GM12878 (cell line): ENCODE results near the gene TEN1. TPM values are rescaled to one million over a fixed set of nuclear protein-coding genes. Genes with fewer than 3 reads are reported as not detected.
"Not testable (repeated sequence)": the region's sequence is repeated elsewhere in the genome, so short reads cannot be mapped to it uniquely, and the experiment has no call there.

Source experiments
- ATAC-seq: fragments of 200-7000 bp; cut with Tn5 transposase; 3 replicates; pipeline ENCODE4 v1.9.1; 2020; ENCODE audit warnings: mild to moderate bottlenecking, moderate library complexity
- BruUV-seq: library from RNA; stranded (reverse); fragments of 400-500 nt; replicated peaks from 2 replicates; lab custom pipeline; 2021; lab: Mats Ljungman, UMichigan
- CTCF ChIA-PET: fragments of 300-600 bp; sonication (Branson Sonifier 250); formaldehyde crosslinking; extraction: SDS; loops from one replicate; lab custom pipeline; 2021; ENCODE audit warnings: inconsistent platforms; lab: Yijun Ruan, JAX
- POLR2A ChIA-PET: fragments of 350-600 bp; formaldehyde crosslinking; extraction: SDS; loops from one replicate; lab custom pipeline; 2021; ENCODE audit warnings: inconsistent platforms; lab: Charles Lee
- RAD21 ChIA-PET: fragments of 300-600 bp; sonication (Branson Sonifier 250); formaldehyde crosslinking; loops from one replicate; lab custom pipeline; 2023; ENCODE audit warnings: antibody characterized with exemption; ENCODE audit not compliant: unreplicated experiment; lab: Charles Lee
- SMC1A ChIA-PET: fragments of 300-600 bp; sonication (Branson Sonifier 250); formaldehyde crosslinking; loops from one replicate; lab custom pipeline; 2023; ENCODE audit not compliant: unreplicated experiment, uncharacterized antibody; lab: Charles Lee
- DNase-seq: peaks from one replicate; pipeline ENCODE4 v3.0.0-alpha.2; 2011; ENCODE audit warnings: low read depth, low spot score
- FAIRE-seq: peaks from 3 replicates; lab custom pipeline; 2011; peaks lifted over from hg19 to GRCh38; lab: Jason Lieb, UNC
- H2AFZ ChIP-seq: 2 replicates; pipeline ENCODE4 v1.6.0; 2011; ENCODE audit warnings: low read depth, low read length, control low read depth; ENCODE audit not compliant: control insufficient read depth
- H3K27ac ChIP-seq: 2 replicates; pipeline ENCODE4 v1.5.1; 2011; ENCODE audit warnings: control low read depth; ENCODE audit not compliant: control insufficient read depth, insufficient read depth
- H3K27me3 ChIP-seq, 2 experiments: replicated peaks in 1 of 2; 2 replicates each; pipeline versions ENCODE4 v1.6.0 to v1.6.1; 2011; ENCODE audit warnings: low read length in 1 of 2; ENCODE audit not compliant: control insufficient read depth in 2 of 2, insufficient read depth in 2 of 2
- H3K36me3 ChIP-seq, 2 experiments: 2 replicates each; pipeline ENCODE4 v1.5.1; 2011; ENCODE audit warnings: low read length in 1 of 2; ENCODE audit not compliant: control insufficient read depth in 2 of 2, insufficient read depth in 2 of 2
- H3K4me1 ChIP-seq: 2 replicates; pipeline ENCODE4 v1.6.1; 2011; ENCODE audit warnings: mild to moderate bottlenecking, low read length, moderate library complexity, mixed read lengths; ENCODE audit not compliant: control insufficient read depth, insufficient read depth
- H3K4me2 ChIP-seq: 2 replicates; pipeline ENCODE4 v1.6.0; 2011; ENCODE audit warnings: control low read depth; ENCODE audit not compliant: control insufficient read depth, insufficient read depth
- H3K4me3 ChIP-seq: fragments of 200-600 bp; sonication (generic); 2 replicates; pipeline ENCODE4 v1.5.1; 2016
- H3K79me2 ChIP-seq: 2 replicates; pipeline ENCODE4 v1.6.0; 2011; ENCODE audit warnings: low read length; ENCODE audit not compliant: control insufficient read depth, insufficient read depth
- H3K9ac ChIP-seq: 2 replicates; pipeline ENCODE4 v1.8.0; 2011; ENCODE audit warnings: low read length, control low read depth, mixed read lengths; ENCODE audit not compliant: control insufficient read depth, insufficient read depth
- H3K9me3 ChIP-seq: replicated peaks from 3 replicates; pipeline ENCODE4 v1.5.1; 2011; ENCODE audit warnings: mild to moderate bottlenecking, low read length; ENCODE audit not compliant: control insufficient read depth, insufficient read depth
- H4K20me1 ChIP-seq: 2 replicates; pipeline ENCODE4 v1.6.0; 2011; ENCODE audit not compliant: control insufficient read depth, insufficient read depth
- BACH1 ChIP-seq: fragments of 450-650 bp; IDR thresholded peaks from 2 replicates; pipeline ENCODE4 v1.6.1; 2017; ENCODE audit warnings: mild to moderate bottlenecking, borderline replicate concordance
- CBFB ChIP-seq: IDR thresholded peaks from 2 replicates; pipeline ENCODE4 v1.6.1; 2016; ENCODE audit warnings: antibody characterized with exemption, low read depth
- CEBPB ChIP-seq, 2 experiments: fragments of 150-350 bp in 1 of 2; IDR thresholded peaks; 2 replicates each; pipeline ENCODE4 v1.6.1; 2012 to 2014; ENCODE audit warnings: low read depth in 2 of 2, low read length in 2 of 2, borderline replicate concordance in 1 of 2, inconsistent platforms in 1 of 2
- CREB1 ChIP-seq: IDR thresholded peaks from 2 replicates; pipeline ENCODE4 v1.6.1; 2012; ENCODE audit warnings: low read depth, mild to moderate bottlenecking, inconsistent platforms
- DPF2 ChIP-seq: fragments of 450-650 bp; IDR thresholded peaks from 2 replicates; pipeline ENCODE4 v1.6.1; 2017; ENCODE audit warnings: mild to moderate bottlenecking
- FOXM1 ChIP-seq: IDR thresholded peaks from 2 replicates; pipeline ENCODE4 v1.6.1; 2012; ENCODE audit warnings: low read depth, mild to moderate bottlenecking, inconsistent platforms, low read length, moderate library complexity
- JUND ChIP-seq: IDR thresholded peaks from 2 replicates; pipeline ENCODE4 v1.6.1; 2012; ENCODE audit warnings: low read depth, mild to moderate bottlenecking, low read length, improper control_type of control experiment, moderate library complexity
- RAD21 ChIP-seq: IDR thresholded peaks from 2 replicates; pipeline ENCODE4 v1.6.1; 2011; ENCODE audit warnings: mild to moderate bottlenecking, low read depth, low read length, moderate library complexity; ENCODE audit not compliant: insufficient read depth
- SPI1 ChIP-seq: IDR thresholded peaks from 2 replicates; pipeline ENCODE4 v1.6.1; 2011; ENCODE audit warnings: low read depth, mild to moderate bottlenecking, low read length, moderate library complexity, borderline replicate concordance; ENCODE audit not compliant: insufficient read depth
- ZNF217 ChIP-seq: fragments of 450-650 bp; IDR thresholded peaks from 2 replicates; pipeline ENCODE4 v1.6.1; 2017; ENCODE audit warnings: antibody characterized with exemption, mild to moderate bottlenecking
- WGBS: methylation state at CpG from one replicate; pipeline ENCODE4 v1.1.6; 2016; ENCODE audit warnings: low lambda C conversion rate; ENCODE audit not compliant: insufficient replicate concordance, insufficient coverage; ENCODE audit errors: missing lambda C conversion rate; 5-methylcytosine and 5-hydroxymethylcytosine counted together
- in situ Hi-C: fragments of 300-500 bp; cut with MboI; formaldehyde crosslinking; loops from 9 replicates; pipeline ENCODE4 v1.14.3; 2018; ENCODE audit warnings: mixed read lengths
- intact Hi-C: fragments of 100-400 bp; cut with micrococcal nuclease; formaldehyde crosslinking; loops from one replicate; pipeline ENCODE4 v1.14.2; 2022; ENCODE audit not compliant: unreplicated experiment
- polyA plus RNA-seq, 11 experiments: library from polyadenylated mRNA; depleted of rRNA in 4 of 11; unstranded in 6 of 11; stranded (reverse) in 5 of 11; fragments of >200 nt; fragmentation: Nextera tagmentation in 4 of 11; fragmentation: Illumina TruSeq in 1 of 11; extraction: Ambion mirVana in 4 of 11; extraction: Trizol in 1 of 11; gene quantifications; 1 replicate in 1 of 11; 2 replicates in 10 of 11; pipeline versions ENCODE4 v1.2.1 to v1.2.3, GENCODE V29; 2011 to 2016; ENCODE audit warnings: inconsistent platforms in 2 of 11, missing spikeins in 2 of 11, low read depth in 1 of 11
- total RNA-seq, 4 experiments: library from RNA; depleted of rRNA in 3 of 4; stranded (reverse); fragments of >200 nt in 3 of 4; fragmentation: Illumina TruSeq in 1 of 4; extraction: Trizol in 1 of 4; gene quantifications; 2 replicates each; pipeline versions ENCODE4 v1.2.1 to v1.2.3, GENCODE V29; 2013 to 2021
- TF ChIP-seq, protein P1 (sequence below): fragments of 450-650 bp; IDR thresholded peaks from 2 replicates; pipeline ENCODE4 v1.6.1; 2017; ENCODE audit warnings: mild to moderate bottlenecking, low read depth, inconsistent platforms; ENCODE audit not compliant: poor library complexity, severe bottlenecking
- TF ChIP-seq, protein P2 (sequence below): fragments of 450-650 bp; conservative IDR thresholded peaks from 2 replicates; pipeline ENCODE4 v1.6.1; 2017; ENCODE audit warnings: mild to moderate bottlenecking, moderate library complexity

The TEN1 gene
- total and polyA plus RNA-seq, 10 of the 15 experiments (the other 5 are each of a cell fraction or from before 2014, with no cell fraction given), result 1.1 to 33.1 (median 17.4) TPM

DNA sequence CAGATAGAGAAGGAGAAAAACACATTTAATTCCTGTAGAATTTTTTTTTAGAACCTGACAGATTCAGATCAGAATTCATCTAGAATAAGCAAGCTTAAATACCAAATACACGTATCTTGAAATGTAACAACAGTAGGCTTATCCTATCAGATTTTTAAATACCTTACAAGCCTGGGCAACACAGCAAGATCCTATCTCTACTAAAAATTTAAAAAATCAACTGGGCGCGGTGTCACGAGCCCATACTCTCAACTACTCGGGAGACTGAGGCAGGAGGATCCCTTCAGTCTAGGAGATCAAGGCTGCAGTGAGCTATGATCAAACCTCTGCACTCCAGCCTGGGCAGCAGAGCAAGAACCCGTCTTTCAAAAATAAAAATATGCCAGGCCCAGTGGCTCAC, 13.6 kb upstream of the TEN1 start:
- H3K27ac ChIP-seq, result no peak overlapping the region
- no peak overlapping the region for H3K4me2 ChIP-seq
- H3K4me1 ChIP-seq, result no peaks in the 10 kb centered on the region
- intact Hi-C loops, result no loop called here
- no peak for ATAC-seq
- no peak for DNase-seq
- in situ Hi-C loops, result no loop called here
- POLR2A ChIA-PET, result no interaction called here
- no peak overlapping the region for H2AFZ ChIP-seq
- no peak for FAIRE-seq
- WGBS, result over 99% methylated on average over 6 of the region's 6 CpGs
- H3K4me3 ChIP-seq, result no peak overlapping the region
- H3K79me2 ChIP-seq, result no peaks in the 10 kb centered on the region; the same call in 1 of the 2 replicates
- H3K9ac ChIP-seq, result no peak overlapping the region
- CTCF ChIA-PET, result interaction anchor here (0.5 to 0.7 kb wide), 3 partner anchors 22 to 1174 kb away, joined by 3 read pairs; no protein-coding TSS in a partner anchor
- H3K36me3 ChIP-seq, result peaks cover 0 to 3% of the 10 kb centered on the region in 2 experiments; a peak in 2 of 4 replicates
- no peaks in the 10 kb centered on the region for H3K9me3 ChIP-seq
- SMC1A ChIA-PET, result interaction anchor here (0.5 to 1.5 kb wide), 5 partner anchors 9 to 377 kb away, joined by 3 to 4 read pairs (median 3); no protein-coding TSS in a partner anchor
- RAD21 ChIA-PET, result interaction anchor here (0.6 kb wide), 1 partner anchor 79 kb away, joined by 3 read pairs; no protein-coding TSS in a partner anchor
- no peaks in the 10 kb centered on the region for H4K20me1 ChIP-seq
- TF ChIP-seq, protein P1, sequence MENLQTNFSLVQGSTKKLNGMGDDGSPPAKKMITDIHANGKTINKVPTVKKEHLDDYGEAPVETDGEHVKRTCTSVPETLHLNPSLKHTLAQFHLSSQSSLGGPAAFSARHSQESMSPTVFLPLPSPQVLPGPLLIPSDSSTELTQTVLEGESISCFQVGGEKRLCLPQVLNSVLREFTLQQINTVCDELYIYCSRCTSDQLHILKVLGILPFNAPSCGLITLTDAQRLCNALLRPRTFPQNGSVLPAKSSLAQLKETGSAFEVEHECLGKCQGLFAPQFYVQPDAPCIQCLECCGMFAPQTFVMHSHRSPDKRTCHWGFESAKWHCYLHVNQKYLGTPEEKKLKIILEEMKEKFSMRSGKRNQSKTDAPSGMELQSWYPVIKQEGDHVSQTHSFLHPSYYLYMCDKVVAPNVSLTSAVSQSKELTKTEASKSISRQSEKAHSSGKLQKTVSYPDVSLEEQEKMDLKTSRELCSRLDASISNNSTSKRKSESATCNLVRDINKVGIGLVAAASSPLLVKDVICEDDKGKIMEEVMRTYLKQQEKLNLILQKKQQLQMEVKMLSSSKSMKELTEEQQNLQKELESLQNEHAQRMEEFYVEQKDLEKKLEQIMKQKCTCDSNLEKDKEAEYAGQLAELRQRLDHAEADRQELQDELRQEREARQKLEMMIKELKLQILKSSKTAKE, result no peak
- TF ChIP-seq FOXM1, result no peak
- TF ChIP-seq CEBPB (IDR thresholded peaks at IDR 0.05; ENCODE audit: borderline replicate concordance in 1 of 2, low read depth in 2 of 2, low read length in 2 of 2), result no peak
- no peak for TF ChIP-seq CBFB
- no peak for TF ChIP-seq DPF2
- TF ChIP-seq JUND, result no peak
- TF ChIP-seq, protein P2, sequence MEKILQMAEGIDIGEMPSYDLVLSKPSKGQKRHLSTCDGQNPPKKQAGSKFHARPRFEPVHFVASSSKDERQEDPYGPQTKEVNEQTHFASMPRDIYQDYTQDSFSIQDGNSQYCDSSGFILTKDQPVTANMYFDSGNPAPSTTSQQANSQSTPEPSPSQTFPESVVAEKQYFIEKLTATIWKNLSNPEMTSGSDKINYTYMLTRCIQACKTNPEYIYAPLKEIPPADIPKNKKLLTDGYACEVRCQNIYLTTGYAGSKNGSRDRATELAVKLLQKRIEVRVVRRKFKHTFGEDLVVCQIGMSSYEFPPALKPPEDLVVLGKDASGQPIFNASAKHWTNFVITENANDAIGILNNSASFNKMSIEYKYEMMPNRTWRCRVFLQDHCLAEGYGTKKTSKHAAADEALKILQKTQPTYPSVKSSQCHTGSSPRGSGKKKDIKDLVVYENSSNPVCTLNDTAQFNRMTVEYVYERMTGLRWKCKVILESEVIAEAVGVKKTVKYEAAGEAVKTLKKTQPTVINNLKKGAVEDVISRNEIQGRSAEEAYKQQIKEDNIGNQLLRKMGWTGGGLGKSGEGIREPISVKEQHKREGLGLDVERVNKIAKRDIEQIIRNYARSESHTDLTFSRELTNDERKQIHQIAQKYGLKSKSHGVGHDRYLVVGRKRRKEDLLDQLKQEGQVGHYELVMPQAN, result no peak
- no peak for TF ChIP-seq RAD21
- TF ChIP-seq SPI1, result no peak
- TF ChIP-seq BACH1, result no peak
- TF ChIP-seq CREB1, result no peak
- no peak for TF ChIP-seq ZNF217
- H3K27me3 ChIP-seq, result no peaks in the 10 kb centered on the region
- no TSS peak for BruUV-seq

DNA sequence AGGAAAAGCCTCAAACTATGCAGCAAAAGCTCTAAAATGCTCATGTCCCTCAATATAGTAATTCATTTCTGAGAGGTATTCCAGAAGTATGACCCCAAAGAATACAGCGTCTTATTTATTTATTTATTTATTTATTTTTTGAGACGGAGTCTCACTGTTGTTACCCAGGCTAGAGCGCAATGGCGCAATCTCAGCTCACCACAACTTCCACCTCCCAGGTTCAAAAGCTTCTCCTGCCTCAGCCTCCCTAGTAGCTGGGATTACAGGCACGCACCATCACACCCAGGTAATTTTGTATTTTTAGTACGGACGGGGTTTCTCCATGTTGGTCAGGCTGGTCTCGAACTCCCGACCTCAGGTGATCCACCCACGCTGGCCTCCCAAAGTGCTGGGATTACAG, 10.0 kb upstream of the TEN1 start:
- ChIA-PET SMC1A (interaction anchor here (1.1 kb wide), 1 partner anchor 11 kb away, joined by 3 read pairs; no protein-coding TSS in a partner anchor), CTCF (interaction anchor here (0.8 to 1.0 kb wide), 2 partner anchors 29 to 64 kb away, joined by 3 read pairs; partner anchors contain the start of gene MRPL38), POLR2A (interaction anchor here (0.7 kb wide), 1 partner anchor 18 kb away, joined by 10 read pairs; no protein-coding TSS in a partner anchor), RAD21 (interaction anchor here (1.2 kb wide), 1 partner anchor 35 kb away, joined by 3 read pairs; no protein-coding TSS in a partner anchor)
- H3K4me2 ChIP-seq, intact Hi-C loops, H3K4me3 ChIP-seq, H3K27ac ChIP-seq, H4K20me1 ChIP-seq, H2AFZ ChIP-seq, H3K36me3 ChIP-seq, in situ Hi-C loops, H3K4me1 ChIP-seq, BruUV-seq, H3K9me3 ChIP-seq, ATAC-seq, H3K9ac ChIP-seq, DNase-seq, H3K27me3 ChIP-seq, H3K79me2 ChIP-seq, FAIRE-seq: not testable (repeated sequence)
- WGBS, result 93% methylated on average over 9 of the region's 10 CpGs
